Measurements from ENCODE around the gene RNASEL.
"Not testable (repeated sequence)": the region's sequence is repeated elsewhere in the genome, so short reads cannot be mapped to it uniquely, and the experiment has no call there.

Gene RNASEL, protein sequence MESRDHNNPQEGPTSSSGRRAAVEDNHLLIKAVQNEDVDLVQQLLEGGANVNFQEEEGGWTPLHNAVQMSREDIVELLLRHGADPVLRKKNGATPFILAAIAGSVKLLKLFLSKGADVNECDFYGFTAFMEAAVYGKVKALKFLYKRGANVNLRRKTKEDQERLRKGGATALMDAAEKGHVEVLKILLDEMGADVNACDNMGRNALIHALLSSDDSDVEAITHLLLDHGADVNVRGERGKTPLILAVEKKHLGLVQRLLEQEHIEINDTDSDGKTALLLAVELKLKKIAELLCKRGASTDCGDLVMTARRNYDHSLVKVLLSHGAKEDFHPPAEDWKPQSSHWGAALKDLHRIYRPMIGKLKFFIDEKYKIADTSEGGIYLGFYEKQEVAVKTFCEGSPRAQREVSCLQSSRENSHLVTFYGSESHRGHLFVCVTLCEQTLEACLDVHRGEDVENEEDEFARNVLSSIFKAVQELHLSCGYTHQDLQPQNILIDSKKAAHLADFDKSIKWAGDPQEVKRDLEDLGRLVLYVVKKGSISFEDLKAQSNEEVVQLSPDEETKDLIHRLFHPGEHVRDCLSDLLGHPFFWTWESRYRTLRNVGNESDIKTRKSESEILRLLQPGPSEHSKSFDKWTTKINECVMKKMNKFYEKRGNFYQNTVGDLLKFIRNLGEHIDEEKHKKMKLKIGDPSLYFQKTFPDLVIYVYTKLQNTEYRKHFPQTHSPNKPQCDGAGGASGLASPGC

DNA sequence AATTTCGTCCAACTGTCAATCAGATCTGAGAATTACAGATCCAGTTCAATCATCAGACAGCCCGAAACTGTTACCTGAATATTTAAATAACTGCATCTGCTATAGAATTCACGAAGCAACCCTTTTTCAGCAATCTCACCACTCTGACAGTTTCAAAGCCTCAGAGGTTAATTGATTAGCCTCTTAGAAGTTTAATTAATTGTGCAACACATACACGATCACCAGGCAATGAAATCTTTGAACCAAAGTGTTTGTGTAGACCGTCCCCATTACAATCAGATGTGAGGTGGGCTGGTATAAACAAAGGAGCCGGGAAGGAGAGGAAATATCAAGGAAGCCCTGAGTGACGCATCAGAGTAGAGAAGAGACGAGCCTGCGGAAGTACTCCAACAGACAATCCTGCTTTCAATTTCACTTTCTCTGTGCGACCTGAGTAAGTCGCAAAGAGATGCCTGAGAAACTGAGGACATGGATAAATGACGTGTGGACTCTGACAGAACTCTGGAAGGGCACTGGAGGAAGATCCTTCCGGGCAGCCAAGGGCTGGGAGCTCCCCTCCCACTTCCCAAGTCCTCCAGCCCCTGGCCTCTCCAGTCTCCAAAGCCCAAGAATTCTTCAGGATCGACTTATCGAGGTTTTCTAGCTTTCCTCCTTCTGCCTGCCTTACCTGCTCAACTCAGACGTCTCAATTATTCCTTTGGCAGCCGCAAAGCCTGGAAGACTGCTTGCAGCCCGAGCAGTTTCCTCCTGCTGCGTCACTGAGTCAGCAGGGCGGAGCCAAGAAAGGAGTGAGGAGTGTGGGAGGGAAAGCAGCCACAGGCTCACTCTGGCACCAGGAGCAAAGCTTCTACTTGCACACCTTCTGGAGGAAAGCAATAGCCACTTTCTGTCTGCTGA lies at the start of gene RNASEL:
RNASEL (minus strand) TSS at position 757 of the 897 bp plus-strand sequence. CDS start 2,450 bp downstream, outside the sequence.
- DNase-seq (ENCODE audit: low read depth in 2 of 2) = peak; percentile 42

DNA sequence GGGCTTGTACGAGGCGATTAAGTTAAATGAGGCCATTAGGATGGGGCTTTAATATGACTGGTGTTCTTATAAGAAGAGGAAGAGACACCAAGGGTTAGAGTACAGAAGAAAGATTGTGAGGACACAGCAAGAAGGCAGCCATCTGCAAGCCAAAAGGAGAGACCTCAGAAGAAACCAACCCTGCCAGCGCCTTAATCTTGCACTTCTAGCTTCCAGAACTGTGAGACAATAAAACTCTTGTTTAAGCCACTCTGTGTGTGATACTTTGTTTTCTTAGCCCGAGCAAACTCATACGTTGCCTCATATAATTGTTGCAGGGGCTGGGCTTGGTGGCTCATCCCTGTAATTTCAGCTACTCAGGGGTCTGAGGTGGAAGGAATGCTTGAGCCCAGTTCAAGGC lies 48.7 kb upstream of the RNASEL start:
- no peak for DNase-seq (ENCODE audit: low read depth in 2 of 2)

DNA sequence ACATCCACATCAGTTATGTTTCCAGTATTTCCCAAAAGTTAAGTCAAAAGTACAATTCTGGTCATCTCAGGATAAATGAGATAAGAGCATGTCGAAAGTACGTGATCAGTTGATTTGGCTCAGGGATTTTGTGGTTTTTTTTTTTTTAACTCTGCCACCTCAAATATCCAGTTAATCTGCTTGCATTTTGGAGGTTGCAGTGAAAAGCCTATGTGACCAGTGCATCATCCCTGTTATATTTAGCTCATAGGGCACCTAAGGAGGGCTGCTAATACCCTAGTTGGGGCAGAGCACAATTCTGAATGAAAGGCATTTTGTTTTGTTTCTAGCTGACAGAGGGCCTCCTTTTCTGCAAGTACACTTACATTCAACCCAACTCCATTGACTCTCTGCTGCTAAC lies 46.8 kb upstream of the RNASEL start:
- no peak for DNase-seq (ENCODE audit: low read depth in 2 of 2)

DNA sequence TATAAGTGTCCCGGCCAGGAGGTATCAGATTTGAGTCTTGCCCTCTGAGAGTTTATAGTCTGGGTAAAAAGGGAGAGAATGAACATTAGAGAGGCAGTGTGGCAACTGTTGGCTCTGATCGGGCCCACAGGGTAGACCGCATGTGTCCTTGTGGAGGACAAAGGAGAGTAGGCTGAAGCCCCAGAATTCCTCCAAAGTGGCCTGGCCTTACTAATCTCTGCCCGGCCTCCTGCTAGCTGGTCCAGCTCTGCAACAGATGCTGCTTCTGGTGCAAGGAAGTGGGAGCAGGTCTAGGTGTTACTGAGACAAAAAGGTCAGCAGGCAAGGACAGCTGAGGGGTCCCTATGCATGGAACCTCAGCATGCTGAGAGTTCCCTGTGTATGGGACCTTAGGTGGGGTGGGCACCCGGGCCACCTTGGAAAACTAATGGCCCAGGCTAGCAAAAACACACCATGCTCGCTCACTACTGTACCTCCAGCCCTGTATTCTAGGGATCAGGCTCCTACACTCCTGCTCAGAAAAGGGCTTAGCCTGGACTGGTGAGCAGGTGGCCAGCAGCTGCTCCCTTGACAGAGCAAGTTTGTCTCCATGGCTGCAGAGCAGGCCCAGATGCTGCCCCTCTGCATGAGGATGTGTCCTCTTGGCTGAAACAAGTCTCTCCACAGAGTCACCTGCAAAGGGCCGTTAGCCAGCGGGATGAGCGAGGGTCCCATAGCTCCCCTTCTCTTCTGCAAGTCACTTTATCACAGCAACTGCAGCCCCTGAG lies 45.4 kb upstream of the RNASEL start:
- DNase-seq (ENCODE audit: low read depth in 2 of 2) = no peak

DNA sequence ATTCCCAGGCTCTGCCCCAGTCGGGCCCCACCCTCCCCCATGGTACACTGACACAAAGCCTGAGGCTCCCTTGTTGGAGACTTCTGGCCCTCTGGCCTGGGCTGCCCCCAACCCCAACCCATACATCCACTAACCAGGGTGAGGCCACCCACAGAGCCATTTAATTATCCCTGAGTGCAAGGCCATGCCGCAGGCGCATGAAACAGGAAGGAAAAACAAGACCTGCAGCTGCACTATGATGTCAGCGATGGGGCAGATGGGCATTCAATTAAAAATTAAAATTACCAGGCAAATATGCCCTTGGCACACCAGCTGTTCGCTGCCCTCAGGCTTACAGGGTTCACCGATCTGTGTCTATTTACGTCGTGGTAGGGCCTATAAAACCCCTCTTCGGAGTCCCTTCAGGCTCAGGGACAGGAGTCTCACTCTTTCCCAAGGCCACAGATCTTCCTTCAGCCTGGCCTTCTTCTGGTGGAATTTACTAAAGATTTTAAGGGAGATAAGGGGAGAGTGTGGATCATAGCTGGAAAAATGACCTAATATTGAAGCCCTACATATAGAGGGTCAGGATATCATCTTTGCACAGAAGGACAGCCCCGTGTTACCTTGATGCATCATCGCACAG lies 44.7 kb upstream of the RNASEL start:
- DNase-seq (ENCODE audit: low read depth in 2 of 2) = no peak

DNA sequence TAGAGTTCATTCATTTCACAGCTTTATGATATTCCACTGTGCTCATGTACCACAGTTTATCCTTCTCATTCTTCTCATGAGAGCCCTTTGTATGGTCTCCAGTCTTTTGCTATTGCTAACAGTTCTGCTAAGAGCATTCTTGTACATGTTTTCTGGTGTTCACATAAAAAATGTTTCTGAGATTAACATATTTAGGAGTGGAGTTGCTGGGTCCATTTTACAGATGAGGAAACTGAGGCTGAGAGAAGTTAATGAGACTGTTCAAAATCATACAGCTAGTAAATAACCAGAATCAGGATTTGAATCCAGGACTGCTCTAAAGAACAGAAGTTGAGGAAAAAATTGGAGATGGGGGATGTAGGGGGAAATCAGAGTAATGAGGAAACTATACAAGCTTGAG lies 44.0 kb upstream of the RNASEL start:
- DNase-seq (ENCODE audit: low read depth in 2 of 2) = no peak

DNA sequence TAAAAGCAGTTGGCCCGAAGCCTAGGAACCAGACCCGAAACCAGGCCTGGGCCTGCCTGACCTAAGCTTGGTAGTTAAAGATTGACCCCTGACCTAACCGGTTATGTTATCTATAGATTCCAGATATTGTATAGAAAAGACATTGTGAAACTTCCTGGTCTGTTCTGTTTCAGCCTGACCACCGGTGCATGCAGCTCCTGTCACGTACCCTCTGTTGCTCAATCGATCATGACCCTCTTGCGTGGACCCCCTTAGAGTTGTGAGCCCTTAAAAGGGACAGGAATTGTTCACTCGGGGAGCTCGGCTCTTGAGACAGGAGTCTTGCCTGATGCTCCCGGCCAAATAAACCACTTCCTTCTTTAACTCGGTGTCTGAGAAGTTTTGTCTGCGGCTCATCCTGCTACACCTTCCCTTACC lies 43.4 kb upstream of the RNASEL start:
- not testable (repeated sequence) for DNase-seq (ENCODE audit: low read depth in 2 of 2)

DNA sequence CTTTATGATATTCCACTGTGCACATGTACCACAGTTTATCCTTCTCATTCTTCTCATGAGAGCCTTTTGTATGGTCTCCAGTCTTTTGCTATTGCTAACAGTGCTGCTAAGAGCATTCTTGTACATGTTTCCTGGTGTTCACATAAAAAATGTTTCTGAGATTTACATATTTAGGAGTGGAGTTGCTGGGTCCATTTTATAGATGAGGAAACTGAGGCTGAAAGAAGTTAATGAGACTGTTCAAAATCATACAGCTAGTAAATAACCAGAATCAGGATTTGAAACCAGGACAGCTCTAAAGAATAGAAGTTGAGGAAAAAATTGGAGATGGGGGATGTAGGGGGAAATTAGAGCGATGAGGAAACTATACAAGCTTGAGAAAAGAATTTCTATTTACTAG lies 42.9 kb upstream of the RNASEL start:
- DNase-seq (ENCODE audit: low read depth in 2 of 2) = no peak

DNA sequence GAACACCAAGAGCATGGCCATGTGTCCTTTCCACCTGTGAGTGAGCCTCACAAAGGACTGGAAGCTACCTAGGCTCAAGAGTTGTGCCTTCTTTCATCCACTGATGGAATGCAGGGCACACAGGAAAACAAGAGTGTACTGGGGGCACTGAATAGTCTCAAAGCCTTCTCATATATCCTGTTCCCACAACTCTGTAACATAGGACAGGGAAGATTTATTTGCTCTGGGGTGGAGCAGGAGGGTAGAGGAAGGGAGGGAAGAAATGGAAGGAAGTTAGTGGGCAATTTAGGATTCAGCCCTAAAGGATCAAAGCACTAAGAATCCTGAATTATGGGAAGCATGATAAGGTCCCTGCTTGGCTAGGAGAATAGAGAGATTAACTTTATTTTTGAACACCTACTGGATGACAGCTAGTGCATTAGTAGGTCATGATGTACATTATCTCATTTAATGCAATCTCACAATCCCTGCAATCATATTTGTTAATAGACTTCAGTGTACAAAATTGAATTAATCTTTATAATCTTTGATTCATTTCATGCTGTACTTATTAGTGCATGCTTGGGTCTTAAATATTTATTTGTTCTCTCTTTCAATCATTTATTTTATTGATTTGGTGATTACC lies 42.1 kb upstream of the RNASEL start:
- DNase-seq (ENCODE audit: low read depth in 2 of 2) = no peak

DNA sequence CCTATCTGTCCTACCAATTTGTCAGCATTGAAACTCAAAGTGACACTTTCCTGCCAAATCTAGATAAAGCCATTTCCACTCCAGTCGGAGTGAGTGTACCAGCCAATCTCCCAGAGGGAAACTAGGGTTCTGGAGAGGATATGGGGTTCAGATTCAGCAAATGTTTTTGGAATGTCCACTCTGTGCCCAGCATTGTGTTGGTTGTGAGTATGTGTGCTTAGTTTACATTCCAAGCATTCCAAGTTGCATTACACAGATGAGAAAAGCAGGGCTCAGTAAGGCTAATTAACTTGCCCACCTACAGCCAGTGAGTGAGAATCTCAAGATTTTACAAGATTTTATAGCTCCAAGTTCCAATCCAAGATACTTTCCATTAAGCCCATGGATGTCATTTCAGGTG lies 41.5 kb upstream of the RNASEL start:
- no peak for DNase-seq (ENCODE audit: low read depth in 2 of 2)

DNA sequence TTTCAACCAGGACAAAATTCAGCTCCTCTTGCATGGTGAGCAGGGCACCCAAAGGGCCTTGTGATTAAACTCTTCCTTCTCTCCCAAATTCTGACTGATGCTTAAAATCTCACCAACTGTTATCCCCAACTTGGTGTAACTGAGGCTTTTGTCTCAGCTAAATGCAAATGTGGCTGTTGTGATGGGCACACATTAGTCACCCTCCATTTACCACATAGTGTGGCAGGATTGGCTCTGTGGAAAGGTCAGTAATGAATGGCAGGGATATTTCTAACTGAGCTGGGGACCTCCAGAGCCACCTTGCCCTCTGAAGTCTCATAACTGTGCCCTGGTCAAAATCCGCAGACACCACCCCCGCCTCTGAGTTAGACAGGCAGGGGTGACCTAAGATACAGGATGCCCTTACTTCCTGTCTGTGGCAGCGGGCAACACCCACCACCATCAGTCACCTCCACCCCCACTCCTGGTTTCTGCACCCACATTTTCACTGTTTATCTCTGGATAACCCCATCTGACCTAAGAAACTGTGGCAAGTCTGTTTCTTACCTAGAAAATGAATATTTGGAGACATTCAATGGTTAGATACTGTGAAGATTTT lies 40.5 kb upstream of the RNASEL start:
- DNase-seq (ENCODE audit: low read depth in 2 of 2) = peak; percentile 19 to 54

DNA sequence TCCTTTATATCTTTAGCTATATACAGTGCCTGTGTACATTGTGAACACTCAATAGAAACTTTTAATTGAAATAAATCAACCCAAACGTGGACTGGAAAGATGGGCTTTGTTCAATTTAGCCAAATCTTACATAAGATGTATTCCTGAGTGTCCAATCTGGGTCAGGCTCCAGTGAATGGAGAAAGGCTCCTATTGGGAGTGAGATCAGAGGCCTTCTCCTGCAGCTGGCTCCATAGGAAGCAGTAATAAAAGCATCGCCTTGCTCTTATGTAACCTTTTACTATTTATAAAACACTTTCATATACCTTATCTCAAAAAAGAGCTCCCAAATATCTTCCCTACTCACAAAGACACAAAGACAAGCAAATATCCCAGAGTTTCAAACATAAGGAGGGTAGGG lies 40.0 kb upstream of the RNASEL start:
- no peak for DNase-seq (ENCODE audit: low read depth in 2 of 2)

DNA sequence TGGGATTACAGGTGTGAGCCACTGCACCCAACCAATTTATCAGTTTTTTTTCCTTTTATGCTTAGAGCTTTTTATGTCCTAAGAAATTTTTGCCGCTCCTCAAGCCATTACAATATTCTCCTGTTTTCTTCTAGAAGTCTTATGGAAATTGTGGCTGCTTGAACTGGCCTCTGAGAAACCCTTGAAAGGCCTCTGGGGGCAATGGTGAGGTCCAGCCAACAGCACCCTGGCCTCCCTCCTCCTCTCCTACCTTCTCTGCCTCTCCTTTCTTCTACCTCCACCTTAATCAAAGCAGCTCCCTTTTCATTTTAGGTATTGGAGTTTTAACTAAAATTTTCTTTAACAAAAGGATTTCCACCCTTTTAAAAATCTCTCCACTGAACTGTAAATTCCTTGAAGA lies 39.6 kb upstream of the RNASEL start:
- DNase-seq (ENCODE audit: low read depth in 2 of 2) = no peak

DNA sequence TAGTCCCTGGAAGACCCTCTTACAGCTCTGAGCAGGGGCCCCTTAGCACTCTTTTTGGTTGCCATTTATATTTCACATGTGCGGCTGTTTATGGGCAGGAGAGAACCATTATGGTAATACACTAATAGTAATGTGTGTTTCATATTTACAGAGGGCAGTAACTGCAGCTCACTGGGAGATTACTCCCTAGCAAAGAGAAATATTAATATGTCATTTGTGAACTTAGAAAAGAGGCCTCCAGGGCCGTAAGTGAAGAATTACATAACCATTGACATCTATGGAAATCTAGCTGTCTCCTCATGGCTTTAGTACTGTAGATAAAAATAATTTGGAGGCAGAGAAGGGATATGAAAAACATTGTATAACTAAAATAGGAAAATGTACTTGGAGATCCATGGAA lies 38.6 kb upstream of the RNASEL start:
- DNase-seq (ENCODE audit: low read depth in 2 of 2) = no peak

DNA sequence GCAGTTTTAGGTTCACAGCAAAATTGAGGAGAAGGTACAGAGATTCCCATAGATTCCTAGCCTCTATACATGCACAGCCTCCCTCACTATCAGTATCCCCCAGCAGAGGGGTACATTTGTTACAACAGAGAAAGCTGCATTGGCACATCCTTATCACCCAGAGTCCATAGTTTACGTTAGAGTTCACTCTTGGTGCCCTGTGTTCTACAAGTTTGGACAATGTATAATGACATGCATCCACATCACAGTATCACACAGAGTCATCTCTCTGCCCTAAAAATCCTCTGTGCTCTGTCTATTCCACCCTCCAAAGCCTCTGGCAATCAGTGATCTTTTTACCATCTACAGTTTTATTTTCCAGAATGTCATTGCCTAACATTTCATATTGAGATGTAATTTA lies 37.5 kb upstream of the RNASEL start:
- DNase-seq (ENCODE audit: low read depth in 2 of 2) = no peak

DNA sequence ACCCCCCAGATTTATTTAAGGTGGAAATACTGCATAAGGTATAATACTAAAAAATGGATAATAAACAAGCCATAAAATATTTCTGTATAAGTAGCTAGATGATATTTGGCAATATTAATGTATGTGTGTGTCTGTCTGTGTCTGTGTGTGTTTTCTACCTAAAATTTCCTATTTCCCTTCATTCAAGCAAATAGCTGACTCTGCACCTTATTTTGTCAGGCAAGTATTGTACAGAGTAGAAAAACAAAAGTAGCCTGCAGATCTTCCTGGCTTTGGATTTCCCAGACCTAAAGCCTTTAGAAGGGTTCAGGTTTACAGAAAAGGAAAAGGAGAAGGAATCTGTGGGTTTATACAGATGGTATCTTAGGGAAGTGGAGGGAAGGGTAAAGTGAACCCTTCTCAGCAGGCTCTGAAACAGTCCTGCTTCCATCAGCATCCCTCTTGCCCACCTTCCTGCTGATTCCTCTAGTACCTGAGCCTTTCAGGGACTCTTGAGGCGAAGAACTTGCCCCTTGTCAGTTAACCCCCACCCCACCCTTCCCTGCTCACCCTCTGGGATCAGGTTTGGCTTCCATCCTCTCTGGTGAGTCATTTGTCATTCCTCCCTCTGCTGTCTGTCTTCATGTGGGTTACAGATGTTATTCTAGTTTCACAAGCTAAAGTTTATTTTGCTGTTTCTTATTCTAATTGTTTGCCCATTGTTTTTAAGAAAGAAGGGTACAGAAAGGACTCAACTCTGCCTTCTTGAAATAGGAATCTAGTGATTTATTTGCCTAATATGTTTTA lies 36.9 kb upstream of the RNASEL start:
- no peak for DNase-seq (ENCODE audit: low read depth in 2 of 2)

DNA sequence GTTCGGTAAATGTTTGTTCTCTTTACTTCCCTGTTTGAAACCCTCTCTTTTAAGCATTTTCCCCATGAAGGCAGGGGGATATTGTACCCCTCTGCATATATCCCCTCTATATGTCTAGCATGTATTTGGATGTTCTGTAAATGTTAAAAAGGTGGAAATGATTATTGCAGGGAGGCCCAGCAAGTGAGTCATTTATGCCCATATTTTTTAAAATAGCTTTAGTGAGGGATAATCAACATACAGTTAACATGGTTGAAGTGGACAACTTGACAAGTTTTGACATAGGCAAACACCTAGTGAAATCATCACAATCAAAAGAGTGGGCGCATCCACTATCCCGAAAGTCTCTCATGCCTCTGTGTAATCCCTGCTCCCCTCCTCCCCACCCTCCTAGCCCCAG lies 36.0 kb upstream of the RNASEL start:
- no peak for DNase-seq (ENCODE audit: low read depth in 2 of 2)

DNA sequence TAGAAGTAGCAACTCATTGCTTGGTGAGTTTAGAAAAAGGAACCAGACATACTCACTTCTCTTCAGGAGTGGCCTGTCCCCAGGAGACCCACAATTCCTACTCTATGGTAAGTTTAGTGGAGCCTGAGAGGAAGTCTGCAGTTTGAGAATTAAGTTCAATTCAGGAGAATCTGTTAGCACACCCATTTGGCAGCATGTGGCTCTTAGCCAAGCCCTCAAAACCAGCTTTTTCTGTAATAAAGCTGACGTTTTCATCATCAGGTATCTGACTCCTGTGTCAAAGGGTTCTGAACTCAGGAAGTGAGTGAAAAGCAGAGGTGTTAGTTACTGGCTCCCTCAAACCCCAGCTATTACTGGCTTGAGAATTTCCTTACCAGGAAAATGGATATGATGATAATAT lies 35.5 kb upstream of the RNASEL start:
- DNase-seq (ENCODE audit: low read depth in 2 of 2) = no peak

DNA sequence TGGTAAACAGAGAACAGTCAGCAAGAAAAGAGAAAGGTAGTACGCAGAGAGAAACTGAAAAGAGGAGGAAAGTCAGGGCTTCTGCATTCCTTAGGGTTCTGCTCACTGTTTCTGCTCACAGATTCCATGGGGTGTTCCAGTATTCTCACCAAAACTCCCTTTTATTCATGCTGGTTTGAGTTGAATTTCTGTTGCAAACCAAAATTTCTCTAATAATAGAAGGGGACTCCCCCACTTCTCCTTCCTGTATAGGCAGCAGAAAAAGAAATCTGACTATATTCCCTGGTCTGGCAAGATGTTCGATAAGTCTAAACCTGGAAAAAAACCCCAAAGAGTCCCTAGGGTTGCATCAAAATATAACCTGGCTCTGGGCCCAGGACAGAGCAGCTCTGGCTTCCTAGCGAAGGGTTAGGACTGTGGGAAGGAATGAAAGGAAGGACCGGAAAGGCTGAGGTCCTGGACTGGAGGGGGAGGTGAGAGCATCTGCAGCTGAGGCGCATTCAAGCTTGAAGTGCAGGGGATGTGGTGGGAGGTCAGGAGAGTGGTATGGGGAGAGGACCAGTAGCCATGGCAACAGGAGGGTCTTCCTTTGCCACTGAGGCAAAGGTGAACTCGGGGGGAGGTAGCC lies 34.0 kb upstream of the RNASEL start:
- DNase-seq (ENCODE audit: low read depth in 2 of 2) = no peak
